GM19035 (cell line): ENCODE measurements around the gene CLEC2A.
"Not testable (repeated sequence)": the region's sequence is repeated elsewhere in the genome, so short reads cannot be mapped to it uniquely, and the experiment has no call there.

ENCODE experiments used
- ATAC-seq: cut with Tn5 transposase; IDR thresholded peaks from one replicate; pipeline ENCODE4 v1.9.1; 2021; ENCODE audit not compliant: unreplicated experiment

The CLEC2A gene

GRCh38 chr12:9883175-9883574 lies 49.0 kb downstream of the CLEC2A start:
- no peak for ATAC-seq

GRCh38 chr12:9881988-9882387 lies 50.2 kb downstream of the CLEC2A start:
- no peak for ATAC-seq

GRCh38 chr12:9881246-9881645 lies 50.9 kb downstream of the CLEC2A start, which contains the start of gene KLRF2:
TSS of gene KLRF2 (plus strand) at chr12:9881489. CDS start at chr12:9881596, 107 bp downstream.
- no peak for ATAC-seq

- no peak for ATAC-seq
Measured at GRCh38 chr12:9880532-9881078, 51.6 kb downstream of the CLEC2A start.

GRCh38 chr12:9876120-9876519 lies 56.0 kb downstream of the CLEC2A start:
- not testable (repeated sequence) for ATAC-seq

- no peak for ATAC-seq
Measured at GRCh38 chr12:9872742-9873141, 59.4 kb downstream of the CLEC2A start.

GRCh38 chr12:9872162-9872561 lies 60.0 kb downstream of the CLEC2A start:
- ATAC-seq = no peak

GRCh38 chr12:9870286-9870866 lies 61.8 kb downstream of the CLEC2A start:
- no peak for ATAC-seq

GRCh38 chr12:9869307-9870161 lies 62.6 kb downstream of the CLEC2A start, which contains the start of gene CLEC2B:
TSS of gene CLEC2B (minus strand) at chr12:9869354.
- peak; percentile 49 for ATAC-seq

GRCh38 chr12:9868951-9869306 lies 63.2 kb downstream of the CLEC2A start:
- ATAC-seq = no peak

- no peak for ATAC-seq
Measured at GRCh38 chr12:9868311-9868801, 63.8 kb downstream of the CLEC2A start.

GRCh38 chr12:9867531-9867930 lies 64.6 kb downstream of the CLEC2A start:
- ATAC-seq = no peak

- no peak for ATAC-seq
Measured at GRCh38 chr12:9866860-9867269, 65.3 kb downstream of the CLEC2A start.

GRCh38 chr12:9864913-9865675 lies 67.1 kb downstream of the CLEC2A start:
- ATAC-seq = no peak
